Stimulated activated naive B cell treated with anti-CD40 and anti-IgM and Interleukin-4, amounts not matched to agents 10 μg/mL and 1 μg/mL and 100 μg/mL, for 72 hours (primary cell): Measurements from ENCODE around the gene SYS1.

Source experiments
- ATAC-seq, 2 donors: fragments of 150-1000 bp; cut with Tn5 transposase; replicated peaks; 2 replicates each; pipeline ENCODE4 v1.10.0; 2021; ENCODE audit warnings: moderate library complexity in 1 of 2
- DNase-seq: peaks from one replicate; pipeline ENCODE4 v3.0.0; 2021
- H3K27ac Mint-ChIP-seq: one replicate; pipeline ENCODE4 v1.8.0; 2022; ENCODE audit warnings: mild to moderate bottlenecking, mixed read lengths
- H3K27me3 Mint-ChIP-seq, 2 donors: one replicate each; pipeline ENCODE4 v1.8.0; 2022; ENCODE audit warnings: mixed read lengths in 2 of 2
- H3K36me3 Mint-ChIP-seq, 2 donors: one replicate each; pipeline ENCODE4 v1.8.0; 2022; ENCODE audit warnings: mixed read lengths in 2 of 2, mild to moderate bottlenecking in 1 of 2
- H3K4me1 Mint-ChIP-seq, 2 donors: one replicate each; pipeline ENCODE4 v1.8.0; 2022; ENCODE audit warnings: mixed read lengths in 2 of 2, mild to moderate bottlenecking in 1 of 2
- H3K4me3 Mint-ChIP-seq, 2 donors: one replicate each; pipeline ENCODE4 v1.8.0; 2022; ENCODE audit warnings: mild to moderate bottlenecking in 2 of 2, mixed read lengths in 2 of 2, moderate library complexity in 1 of 2
- H3K9me3 Mint-ChIP-seq, 2 donors: one replicate each; pipeline ENCODE4 v1.8.0; 2022; ENCODE audit warnings: mixed read lengths in 2 of 2, mild to moderate bottlenecking in 1 of 2

The SYS1 gene

DNA sequence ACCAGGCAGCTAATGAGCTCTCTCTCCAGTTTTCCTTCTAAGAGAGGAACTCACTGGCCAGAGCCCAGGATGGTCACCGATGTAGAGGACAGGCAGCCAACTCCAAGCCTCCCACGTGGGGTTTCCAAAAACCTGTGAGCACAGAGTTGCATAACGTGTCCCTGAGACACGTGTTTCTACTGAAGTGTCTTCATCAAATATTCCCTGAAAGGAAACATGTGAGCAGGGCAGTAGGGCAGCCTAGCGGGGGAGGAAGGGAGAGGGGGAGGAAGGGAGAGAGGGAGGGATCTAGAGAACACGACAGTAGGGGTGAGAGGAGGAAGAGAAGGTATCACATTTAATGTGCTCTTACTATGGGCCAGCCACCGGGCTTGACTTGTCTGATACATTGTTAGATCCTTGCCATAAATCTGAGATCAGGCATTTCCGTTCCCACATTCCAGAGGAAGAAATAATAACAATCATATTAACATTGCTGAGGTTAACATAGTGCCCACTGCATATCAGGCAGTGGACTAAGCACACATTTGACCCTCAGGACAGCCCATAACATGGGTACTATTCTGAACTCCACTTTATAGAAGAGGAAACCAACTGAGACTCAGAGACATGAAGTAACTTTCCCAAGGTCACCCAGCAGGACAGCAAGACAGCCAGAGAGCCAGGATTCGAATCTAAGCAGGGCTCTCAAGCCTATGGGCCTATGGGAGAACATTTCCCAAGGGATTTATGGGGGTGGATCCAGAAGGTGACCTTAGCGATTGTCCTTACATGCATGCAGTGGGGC lies 4.5 kb upstream of the SYS1 start:
- Mint-ChIP-seq H3K4me3 (no peak overlapping the region), H3K27ac (no peak overlapping the region), H3K9me3 (no peaks in the 10 kb centered on the region), H3K36me3 (no peaks in the 10 kb centered on the region), H3K4me1 (peaks cover 11 to 23% of the 10 kb centered on the region in 2 donors), H3K27me3 (peaks cover 0 to 12% of the 10 kb centered on the region in 2 donors)
- DNase-seq (no peak), ATAC-seq (no peak)

GRCh38 chr20:45359069-45359405 lies 3.9 kb upstream of the SYS1 start:
- Mint-ChIP-seq H3K27me3 (peaks cover 0 to 12% of the 10 kb centered on the region in 2 donors), H3K9me3 (no peaks in the 10 kb centered on the region), H3K36me3 (peaks cover under 1 to 4% of the 10 kb centered on the region in 2 donors), H3K4me3 (no peak overlapping the region), H3K4me1 (peaks cover 15 to 28% of the 10 kb centered on the region in 2 donors), H3K27ac (no peak overlapping the region)
- DNase-seq (no peak), ATAC-seq (no peak)

- Mint-ChIP-seq H3K27ac (no peak overlapping the region), H3K36me3 (peaks cover 3 to 5% of the 10 kb centered on the region in 2 donors), H3K27me3 (peaks cover 0 to 12% of the 10 kb centered on the region in 2 donors), H3K4me1 (peaks cover 18 to 30% of the 10 kb centered on the region in 2 donors), H3K9me3 (no peaks in the 10 kb centered on the region), H3K4me3 (no peak overlapping the region)
- DNase-seq (no peak), ATAC-seq (no peak)
Measured at GRCh38 chr20:45359406-45360148, 3.4 kb upstream of the SYS1 start.

DNA sequence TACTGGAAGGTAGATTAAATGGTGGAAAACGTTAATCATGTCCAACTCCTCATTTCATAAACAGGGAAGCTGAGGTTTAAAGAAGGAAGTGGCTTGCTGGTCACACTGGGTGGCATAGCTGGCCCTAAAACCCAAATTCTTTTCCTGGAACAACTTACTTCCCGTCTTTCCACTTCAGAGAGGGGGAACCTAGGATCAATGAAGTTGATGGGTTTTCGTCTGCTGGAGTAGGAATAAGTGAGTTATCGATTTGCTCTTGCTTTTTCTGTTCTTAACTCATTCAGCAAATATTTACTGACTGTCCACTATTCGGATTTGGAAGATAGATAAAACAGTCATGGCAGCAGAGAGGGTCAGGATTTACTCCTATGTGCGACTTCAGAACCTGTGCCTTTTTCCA lies 1.2 kb upstream of the SYS1 start:
- Mint-ChIP-seq H3K27me3 (peaks cover 0 to 12% of the 10 kb centered on the region in 2 donors), H3K4me1 (peaks cover 30 to 45% of the 10 kb centered on the region in 2 donors), H3K27ac (no peak overlapping the region), H3K9me3 (no peaks in the 10 kb centered on the region), H3K4me3 (no peak overlapping the region), H3K36me3 (peaks cover 14 to 16% of the 10 kb centered on the region in 2 donors)
- ATAC-seq = no peak
- no peak for DNase-seq

GRCh38 chr20:45363611-45364492 lies 896 bp downstream of the SYS1 start:
- H3K9me3 Mint-ChIP-seq = no peaks in the 10 kb centered on the region
- H3K4me1 Mint-ChIP-seq = peaks cover 46 to 58% of the 10 kb centered on the region in 2 donors
- peaks cover 0 to 4% of the 10 kb centered on the region in 2 donors for H3K27me3 Mint-ChIP-seq
- no peak for DNase-seq
- H3K4me3 Mint-ChIP-seq = peak overlapping the region; percentile 94 to 98
- peaks cover 28 to 35% of the 10 kb centered on the region in 2 donors for H3K36me3 Mint-ChIP-seq
- peak overlapping the region; percentile 99 for H3K27ac Mint-ChIP-seq
- no peak for ATAC-seq

DNA sequence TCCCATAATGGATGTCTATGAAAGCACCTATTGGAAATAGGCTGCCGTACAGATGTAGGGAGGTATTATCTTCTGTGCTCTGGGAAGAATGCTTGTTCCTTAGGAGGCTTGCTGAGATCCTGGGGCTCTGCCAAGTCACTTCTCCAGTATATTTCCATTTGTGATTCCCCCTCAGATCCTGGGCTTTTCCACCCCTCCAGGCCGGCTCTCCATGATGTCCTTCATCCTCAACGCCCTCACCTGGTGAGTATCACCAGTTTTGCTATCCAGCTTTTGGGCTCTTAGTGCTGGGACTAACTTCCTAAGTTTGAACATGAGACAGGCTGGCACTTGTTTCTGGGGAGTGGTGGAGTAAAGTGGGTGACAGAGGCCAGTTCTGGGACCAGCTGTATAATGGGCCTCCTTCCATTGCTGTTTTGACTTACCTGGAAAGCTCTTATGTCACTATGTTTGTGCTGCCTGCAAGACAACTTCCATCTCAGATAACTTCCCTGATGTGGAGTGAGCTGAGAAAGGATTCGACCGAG lies 2.6 kb downstream of the SYS1 start:
- DNase-seq (no peak), ATAC-seq (no peak)
- no peaks in the 10 kb centered on the region for H3K27me3 Mint-ChIP-seq
- H3K4me3 Mint-ChIP-seq = peak overlapping the region; percentile 10 to 28
- no peaks in the 10 kb centered on the region for H3K9me3 Mint-ChIP-seq
- H3K36me3 Mint-ChIP-seq = peaks cover 34 to 41% of the 10 kb centered on the region in 2 donors
- no peak overlapping the region for H3K27ac Mint-ChIP-seq
- peaks cover 53 to 68% of the 10 kb centered on the region in 2 donors for H3K4me1 Mint-ChIP-seq

DNA sequence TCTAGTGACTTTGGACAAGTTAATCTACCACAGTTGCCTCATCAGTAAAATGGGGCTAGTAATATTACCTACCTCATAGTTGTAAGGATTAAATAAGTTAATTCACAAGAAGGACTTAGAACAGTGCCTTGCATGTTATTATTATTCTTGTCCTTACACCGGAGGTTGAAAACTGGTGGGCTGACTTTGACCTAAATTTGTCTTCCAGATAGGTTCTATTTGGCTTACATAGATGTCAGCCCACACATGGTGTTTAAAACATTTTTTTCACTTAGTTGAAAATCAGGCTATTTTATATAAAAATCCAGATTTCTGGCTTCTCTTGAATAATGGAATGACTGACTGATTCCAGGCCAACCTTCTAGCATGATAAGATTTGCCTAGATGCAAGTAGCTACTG lies 3.2 kb downstream of the SYS1 start:
- H3K27ac Mint-ChIP-seq = no peak overlapping the region
- peaks cover 37 to 48% of the 10 kb centered on the region in 2 donors for H3K36me3 Mint-ChIP-seq
- no peak for DNase-seq
- no peak overlapping the region for H3K4me3 Mint-ChIP-seq
- H3K27me3 Mint-ChIP-seq = no peaks in the 10 kb centered on the region
- peaks cover 60 to 75% of the 10 kb centered on the region in 2 donors for H3K4me1 Mint-ChIP-seq
- ATAC-seq = no peak
- no peaks in the 10 kb centered on the region for H3K9me3 Mint-ChIP-seq

- Mint-ChIP-seq H3K27ac (peak overlapping the region; percentile 98), H3K4me3 (peak overlapping the region in 1 of 2 donors; percentile 21), H3K36me3 (peaks cover 37 to 51% of the 10 kb centered on the region in 2 donors), H3K27me3 (no peaks in the 10 kb centered on the region), H3K9me3 (no peaks in the 10 kb centered on the region), H3K4me1 (peaks cover 63 to 76% of the 10 kb centered on the region in 2 donors)
- DNase-seq (no peak), ATAC-seq (no peak)
Measured at GRCh38 chr20:45366631-45367030, 3.7 kb downstream of the SYS1 start.

GRCh38 chr20:45367126-45367525 lies 4.2 kb downstream of the SYS1 start:
- Mint-ChIP-seq H3K4me1 (peaks cover 65 to 79% of the 10 kb centered on the region in 2 donors), H3K4me3 (peak overlapping the region; percentile 19 to 21), H3K27me3 (no peaks in the 10 kb centered on the region), H3K27ac (peak overlapping the region; percentile 98), H3K9me3 (no peaks in the 10 kb centered on the region), H3K36me3 (peaks cover 37 to 55% of the 10 kb centered on the region in 2 donors)
- ATAC-seq = no peak
- DNase-seq = no peak

DNA sequence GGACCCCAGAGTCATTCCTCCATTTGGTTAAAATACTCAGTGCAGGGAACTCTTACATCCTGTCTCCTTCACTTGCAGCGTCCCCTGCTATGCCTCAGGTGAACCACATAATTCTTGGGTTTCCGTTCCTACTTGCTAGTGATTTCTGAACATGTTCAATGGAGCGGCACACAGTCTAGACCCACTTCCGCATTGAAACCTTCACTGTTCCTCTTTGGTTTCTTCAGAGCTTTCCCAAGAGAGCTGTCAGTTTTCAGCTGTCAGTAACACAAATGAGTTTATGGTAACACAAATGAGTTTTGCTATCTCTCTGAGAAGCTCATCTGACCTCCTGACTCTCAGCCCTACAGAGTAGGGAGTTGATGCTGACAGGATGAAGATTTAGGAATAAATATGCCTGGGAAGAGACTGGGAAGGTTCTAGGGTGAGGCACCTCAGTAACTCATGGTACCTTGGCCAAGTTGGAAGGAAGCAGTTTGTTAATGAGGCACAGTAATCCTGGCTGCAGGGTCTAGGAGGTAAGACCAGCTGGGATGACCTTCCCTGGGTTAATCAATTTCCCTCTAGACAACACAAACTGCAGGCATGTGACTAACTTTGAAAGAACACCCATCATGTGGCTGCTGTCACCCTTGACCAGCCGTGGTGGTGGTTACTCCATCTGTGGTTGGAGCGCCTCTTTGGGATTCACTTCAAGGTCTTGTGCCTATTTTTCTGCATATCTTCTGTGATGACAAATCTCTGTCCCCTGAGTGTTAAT lies 5.4 kb downstream of the SYS1 start:
- Mint-ChIP-seq H3K27me3 (no peaks in the 10 kb centered on the region), H3K4me1 (peaks cover 68 to 86% of the 10 kb centered on the region in 2 donors), H3K36me3 (peaks cover 37 to 59% of the 10 kb centered on the region in 2 donors), H3K9me3 (no peaks in the 10 kb centered on the region), H3K27ac (peak overlapping the region; percentile 98), H3K4me3 (peak overlapping the region; percentile 68)
- peak; percentile 84 to 85 for ATAC-seq
- DNase-seq = peak; percentile 82

DNA sequence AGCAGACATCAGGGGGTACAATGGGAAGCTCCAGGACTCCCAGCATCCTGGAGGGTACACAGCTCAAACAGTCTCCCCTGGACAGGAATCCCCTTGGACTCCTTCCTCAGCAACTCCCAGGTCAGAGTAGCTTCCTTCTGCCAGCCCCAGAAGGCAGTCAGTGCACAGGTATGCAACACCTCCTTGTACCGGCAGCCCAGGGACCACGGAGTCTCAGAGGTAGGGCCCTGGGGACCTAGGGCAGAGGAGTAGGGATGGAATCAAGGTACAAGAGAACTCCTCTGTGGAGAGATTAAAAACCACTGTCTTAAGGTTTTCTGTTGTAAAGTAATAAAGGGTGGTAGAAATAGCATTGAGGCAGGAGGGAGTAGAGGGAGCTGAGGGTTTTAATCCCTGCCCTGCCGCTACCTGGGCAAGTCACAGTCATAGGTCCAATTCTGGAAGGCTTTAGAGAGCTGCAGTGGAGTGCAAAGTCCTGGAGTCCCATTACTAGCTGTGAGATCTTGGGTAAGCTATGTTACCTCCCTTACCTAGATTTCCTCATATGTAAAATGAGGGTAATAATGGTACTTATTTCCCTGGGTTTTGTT lies 7.7 kb downstream of the SYS1 start:
- Mint-ChIP-seq H3K27me3 (no peaks in the 10 kb centered on the region), H3K4me1 (peaks cover 59 to 84% of the 10 kb centered on the region in 2 donors), H3K36me3 (peaks cover 34 to 59% of the 10 kb centered on the region in 2 donors), H3K4me3 (peak overlapping the region in 1 of 2 donors; percentile 16), H3K9me3 (no peaks in the 10 kb centered on the region), H3K27ac (peak overlapping the region; percentile 28)
- ATAC-seq (no peak), DNase-seq (no peak)

DNA sequence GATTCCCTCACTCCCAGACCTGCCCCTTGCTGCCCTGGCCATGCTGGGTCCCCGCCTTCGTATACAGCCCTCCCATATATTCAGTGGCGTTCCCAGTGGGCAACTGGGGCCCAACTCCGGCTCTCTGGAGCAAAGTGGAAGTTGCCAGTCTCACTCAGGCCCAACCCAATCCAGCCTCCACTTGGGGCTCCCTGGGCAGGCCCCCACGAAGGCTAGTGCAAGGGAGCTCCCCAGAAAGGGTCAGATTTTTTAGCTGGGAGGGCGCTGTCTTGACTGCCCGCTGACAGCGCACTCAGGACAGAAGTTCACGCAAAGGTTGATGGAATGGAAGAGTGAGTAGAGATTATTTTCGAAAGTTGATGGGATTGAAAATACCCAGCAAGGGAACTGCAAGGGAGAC lies 9.3 kb downstream of the SYS1 start:
- ATAC-seq (no peak), DNase-seq (no peak)
- Mint-ChIP-seq H3K27ac (no peak overlapping the region), H3K4me1 (peaks cover 47 to 71% of the 10 kb centered on the region in 2 donors), H3K36me3 (peaks cover 22 to 47% of the 10 kb centered on the region in 2 donors), H3K9me3 (no peaks in the 10 kb centered on the region), H3K4me3 (peak overlapping the region; percentile 70 to 81), H3K27me3 (no peaks in the 10 kb centered on the region)
